Inflammatory macrophage treated with lipopolysaccharide for 4 hours (primary cell): ENCODE results near the gene HIVEP3.

Experiments
- DNase-seq: peaks from one replicate; pipeline ENCODE4 v3.0.0-alpha.2; 2020

HIVEP3 gene

DNA sequence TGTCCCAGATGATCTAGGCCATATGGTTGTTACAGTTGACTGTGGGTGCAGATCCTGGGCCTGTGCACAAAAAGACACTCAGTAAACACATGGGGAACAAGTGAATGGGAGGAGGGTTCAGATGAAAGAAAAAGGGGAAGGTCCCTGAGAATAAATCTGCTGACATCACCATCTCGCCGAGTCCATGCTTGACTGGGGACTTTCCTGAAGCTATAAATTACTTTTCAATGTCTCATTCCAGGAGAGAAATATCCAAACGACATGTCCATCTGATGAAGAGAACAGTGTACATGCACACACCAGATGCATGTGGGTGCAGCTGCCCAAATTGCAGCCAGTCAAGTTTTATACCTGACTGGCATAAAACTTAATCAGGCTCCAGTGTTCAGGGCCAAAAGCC lies 109.0 kb downstream of the HIVEP3 start:
- DNase-seq: peak; percentile 71

DNA sequence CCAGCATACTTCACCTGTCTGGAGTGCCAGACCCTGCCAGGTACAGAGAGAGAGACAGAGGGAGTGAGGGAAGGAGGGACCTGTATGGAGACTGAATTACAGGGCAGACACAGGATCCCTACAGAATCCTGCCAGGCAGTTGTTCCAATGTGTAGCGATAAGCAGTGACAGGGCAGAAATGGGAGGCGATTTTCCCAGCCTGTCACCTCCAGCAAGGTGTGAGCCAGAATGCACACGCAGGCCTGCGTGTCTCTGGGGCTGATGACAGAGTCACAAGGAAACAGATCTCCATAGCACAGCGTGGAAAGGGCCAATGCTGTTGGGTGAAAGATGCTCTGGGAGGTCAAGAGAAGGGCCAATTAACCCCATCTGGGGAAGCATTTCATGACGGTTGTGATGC lies 111.3 kb downstream of the HIVEP3 start:
- DNase-seq: no peak

- DNase-seq: no peak
These were observed 112.1 kb downstream of the HIVEP3 start for GRCh38 chr1:41806472-41807155.

DNA sequence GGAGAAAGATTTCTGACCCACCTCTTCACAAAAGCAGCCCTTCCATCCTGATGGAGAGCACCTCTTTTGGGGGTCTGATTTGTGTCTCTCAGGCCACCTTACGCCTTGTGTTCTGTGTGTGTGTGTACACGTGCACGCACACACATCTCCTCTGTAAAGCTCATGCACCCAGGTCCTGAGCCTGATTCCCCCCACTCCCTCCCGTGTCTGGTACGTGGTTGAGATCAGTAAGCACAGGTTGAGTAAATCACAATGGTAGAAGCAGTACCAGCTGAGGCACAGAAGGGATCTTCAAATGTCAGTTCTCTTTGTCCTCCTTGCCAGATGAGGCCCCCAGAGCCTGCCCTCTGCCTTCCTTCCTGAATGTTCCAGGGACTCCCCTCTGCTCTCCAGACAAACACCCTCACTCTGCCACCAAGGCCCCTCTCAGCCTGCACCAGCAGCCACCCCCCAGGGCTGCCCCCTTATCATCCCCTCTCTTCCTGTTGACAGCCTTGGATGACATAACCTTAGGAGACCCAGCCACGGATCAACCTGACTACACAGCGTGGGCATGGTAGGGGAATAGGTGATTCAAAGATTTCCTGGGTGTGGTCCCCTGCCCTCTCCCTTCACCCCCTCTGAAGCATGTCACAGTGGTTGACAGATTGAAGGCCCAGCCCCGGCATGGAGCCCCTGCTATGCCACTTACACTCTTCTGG lies 112.8 kb downstream of the HIVEP3 start:
- DNase-seq: no peak

GRCh38 chr1:41804176-41804575 lies 114.5 kb downstream of the HIVEP3 start:
- DNase-seq: no peak

DNA sequence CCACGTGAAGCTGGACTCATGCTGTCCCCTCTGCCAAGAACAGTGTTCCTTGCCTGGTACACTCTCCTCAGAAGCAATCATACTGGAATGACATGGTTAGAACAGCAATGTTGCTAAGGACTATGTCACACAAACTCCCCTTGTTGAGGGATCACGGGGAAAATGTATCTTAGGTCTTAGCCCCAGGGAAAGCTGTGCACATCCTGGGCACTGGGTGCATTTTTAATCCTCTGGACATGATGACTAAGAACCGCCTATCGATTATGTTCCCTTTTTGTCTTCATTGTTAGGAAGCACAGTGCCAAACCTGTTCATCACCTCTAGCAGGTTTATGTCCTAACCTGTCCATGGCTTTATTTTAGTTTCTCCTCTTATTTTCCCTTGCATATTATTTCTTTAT lies 115.1 kb downstream of the HIVEP3 start:
- no peak for DNase-seq

- peak; percentile 81 for DNase-seq
These were observed 115.9 kb downstream of the HIVEP3 start for GRCh38 chr1:41802532-41803501.

DNA sequence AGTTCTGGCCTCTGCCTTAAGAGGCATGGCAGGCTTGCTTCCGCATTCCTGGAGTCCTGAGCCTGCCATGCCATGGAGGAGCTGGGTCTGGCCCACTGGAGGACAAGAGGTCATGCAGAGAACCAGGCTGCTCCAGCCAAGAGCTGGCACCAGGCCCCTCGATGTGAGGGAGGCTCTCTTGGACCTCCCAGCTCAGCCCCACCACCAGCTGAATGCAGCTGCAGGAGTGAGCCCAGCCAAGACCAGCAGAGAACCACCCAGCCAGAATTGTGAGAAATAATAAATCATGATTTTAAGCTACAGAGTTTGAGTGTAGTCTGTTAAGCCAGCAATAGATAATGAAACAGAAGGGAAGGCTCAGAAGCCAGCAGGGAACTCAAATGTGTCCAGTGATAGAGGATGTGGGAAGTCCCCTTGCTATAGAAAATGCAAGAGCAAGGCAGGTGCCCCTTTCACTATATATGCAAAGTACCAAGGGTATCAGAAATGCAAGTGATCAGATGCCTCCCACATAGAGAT lies 118.4 kb downstream of the HIVEP3 start:
- peak; percentile 37 for DNase-seq

GRCh38 chr1:41799723-41800122 lies 119.0 kb downstream of the HIVEP3 start:
- DNase-seq: no peak

GRCh38 chr1:41799205-41799604 lies 119.5 kb downstream of the HIVEP3 start:
- no peak for DNase-seq

GRCh38 chr1:41795205-41795762 lies 123.4 kb downstream of the HIVEP3 start:
- DNase-seq: peak; percentile 54

DNA sequence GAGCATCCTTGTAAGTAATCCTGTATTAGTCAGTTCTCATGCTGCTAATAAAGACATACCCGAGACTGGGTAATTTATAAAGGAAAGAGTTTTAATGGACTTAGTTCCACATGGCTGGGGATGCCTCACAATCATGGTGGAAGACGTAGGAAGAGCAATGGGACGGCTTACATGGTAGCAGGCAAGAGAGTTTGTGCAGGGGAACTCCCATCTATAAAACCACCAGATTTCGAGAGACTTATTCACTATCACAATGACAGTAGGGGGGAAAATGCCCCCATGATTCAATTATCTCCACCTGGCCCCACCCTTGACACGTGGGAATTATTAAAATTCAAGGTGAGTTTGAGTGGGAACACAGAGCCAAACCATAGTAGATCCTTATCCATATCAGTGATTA lies 124.7 kb downstream of the HIVEP3 start:
- no peak for DNase-seq

DNA sequence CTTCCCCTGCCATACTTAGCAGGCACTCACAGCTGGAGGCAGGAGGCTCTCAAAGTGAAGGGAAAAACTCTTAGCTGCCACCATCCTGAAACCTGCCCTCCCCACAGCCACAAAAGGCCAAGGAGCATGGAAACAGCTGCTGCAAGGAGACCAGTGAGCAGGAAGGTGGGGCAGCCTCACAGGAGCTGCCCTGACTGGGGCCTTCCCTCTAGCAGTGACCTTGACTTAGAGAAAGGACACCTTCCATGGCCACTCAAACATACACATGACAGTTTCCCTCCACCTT lies 126.3 kb downstream of the HIVEP3 start:
- no peak for DNase-seq

- peak; percentile 39 for DNase-seq
These were observed 126.8 kb downstream of the HIVEP3 start for GRCh38 chr1:41791667-41792484.

- no peak for DNase-seq
These were observed 128.4 kb downstream of the HIVEP3 start for GRCh38 chr1:41790351-41790750.

DNA sequence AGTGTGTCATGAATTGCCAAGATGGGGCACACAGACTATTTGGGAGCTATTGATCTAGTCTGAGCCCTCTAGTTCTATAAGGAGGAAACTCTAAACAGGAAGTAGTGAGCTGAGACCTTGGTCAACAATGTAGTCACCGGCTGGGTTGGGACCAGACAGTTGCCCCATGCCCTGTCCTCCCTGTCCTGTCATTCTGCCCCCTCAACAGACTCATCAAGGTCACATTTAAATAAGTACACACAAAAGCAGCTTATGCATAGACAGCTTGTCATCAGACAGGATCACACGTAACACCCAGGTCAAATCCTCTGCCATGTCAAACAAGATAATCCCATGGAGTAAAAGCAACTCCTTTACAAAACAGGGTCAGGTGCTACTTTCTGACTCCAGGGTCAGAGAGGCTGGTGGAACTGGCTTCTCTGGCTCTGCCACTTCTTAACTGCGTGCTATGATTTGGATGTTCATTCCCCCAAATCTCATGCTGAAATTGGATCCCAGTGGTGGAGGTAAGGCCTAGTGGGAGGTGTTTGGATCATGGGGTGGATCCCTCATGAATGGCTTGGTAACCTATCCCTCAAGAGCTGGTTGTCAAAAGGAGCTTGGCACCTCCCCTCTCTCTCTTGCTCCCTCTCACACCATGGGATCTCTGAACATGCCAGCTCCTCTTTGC lies 128.9 kb downstream of the HIVEP3 start:
- DNase-seq: peak; percentile 92

- no peak for DNase-seq
These were observed 130.3 kb downstream of the HIVEP3 start for GRCh38 chr1:41788427-41788826.

GRCh38 chr1:41784531-41785274 lies 134.0 kb downstream of the HIVEP3 start:
- peak; percentile 39 for DNase-seq

DNA sequence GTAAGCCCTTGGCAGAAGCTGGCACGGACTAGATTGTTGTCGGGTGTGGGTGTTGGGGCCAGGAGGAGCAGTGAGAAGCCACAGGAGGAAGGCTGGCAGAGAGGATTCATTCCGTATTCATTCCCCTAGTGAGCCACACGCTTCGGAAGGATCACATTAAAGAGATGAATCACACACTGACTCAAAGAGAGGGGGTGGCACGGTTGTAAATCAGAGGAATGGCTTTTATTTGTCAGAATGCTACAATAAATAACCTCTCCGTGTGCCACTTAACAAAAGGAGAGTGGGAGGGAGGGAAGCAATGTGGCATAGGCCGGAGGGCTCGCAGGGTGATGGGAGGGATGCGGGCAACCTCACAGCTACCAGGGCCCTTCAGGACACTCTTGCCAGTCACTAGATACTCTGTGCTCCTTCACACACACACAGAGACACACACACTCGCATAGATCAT lies 135.5 kb downstream of the HIVEP3 start:
- peak; percentile 79 for DNase-seq

GRCh38 chr1:41780916-41781315 lies 137.8 kb downstream of the HIVEP3 start:
- DNase-seq: no peak

- no peak for DNase-seq
These were observed 138.4 kb downstream of the HIVEP3 start for GRCh38 chr1:41780322-41780721.
